T-cell (primary cell): ENCODE measurements around the gene SLC27A3. TPM values are rescaled to one million over a fixed set of nuclear protein-coding genes. Genes with fewer than 3 reads are reported as not detected.
"Not testable (repeated sequence)": the region's sequence is repeated elsewhere in the genome, so short reads cannot be mapped to it uniquely, and the experiment has no call there.

ENCODE experiments used
- ATAC-seq, 4 experiments: fragments of 200-7000 bp in 3 of 4; fragments of 150-1000 bp in 1 of 4; cut with Tn5 transposase; replicated peaks in 1 of 4; 1 replicate in 3 of 4; 2 replicates in 1 of 4; pipeline ENCODE4 v1.10.0; 2021; ENCODE audit warnings: moderate library complexity in 3 of 4, mild to moderate bottlenecking in 2 of 4, moderate number of reproducible peaks in 1 of 4
- CTCF ChIA-PET, 2 donors: fragments of 300-600 bp; sonication (Branson Sonifier 250); formaldehyde crosslinking; loops; one replicate each; lab custom pipeline; 2022; ENCODE audit warnings: antibody characterized with exemption in 2 of 2; lab: Charles Lee
- POLR2A ChIA-PET, 2 donors: fragments of 300-600 bp; sonication (Branson Sonifier 250); formaldehyde crosslinking; loops; one replicate each; lab custom pipeline; 2022; ENCODE audit warnings: antibody characterized with exemption in 2 of 2; lab: Charles Lee
- DNase-seq, 35 experiments: peaks; one replicate each; pipeline versions ENCODE4 v3.0.0 to v3.0.0-alpha.2; 2013 to 2023
- H3K27ac ChIP-seq: one replicate; pipeline ENCODE4 v1.5.1; 2013; ENCODE audit warnings: low read length
- H3K27me3 ChIP-seq, 2 experiments: replicated peaks in 1 of 2; 1 replicate in 1 of 2; 2 replicates in 1 of 2; pipeline versions ENCODE4 v1.6.1 to v1.7.0; 2013; ENCODE audit warnings: low read length in 1 of 2, mixed read lengths in 1 of 2; ENCODE audit not compliant: control insufficient read depth in 2 of 2, insufficient read depth in 2 of 2; ENCODE audit errors: extremely low read depth in 1 of 2
- H3K36me3 ChIP-seq, 2 donors: 1 replicate in 1 of 2; 2 replicates in 1 of 2; pipeline versions ENCODE4 v1.6.1 to v1.7.0; 2013; ENCODE audit warnings: low read length in 1 of 2; ENCODE audit not compliant: control insufficient read depth in 2 of 2, insufficient read depth in 1 of 2; ENCODE audit errors: extremely low read depth in 1 of 2
- H3K4me1 ChIP-seq, 2 experiments: 1 replicate in 1 of 2; 2 replicates in 1 of 2; pipeline versions ENCODE4 v1.6.1 to v1.7.0; 2013; ENCODE audit warnings: low read length in 2 of 2, mixed read lengths in 1 of 2; ENCODE audit not compliant: insufficient read depth in 2 of 2, control insufficient read depth in 1 of 2; ENCODE audit errors: extremely low read depth in 1 of 2
- H3K4me3 ChIP-seq, 2 donors: 1 replicate in 1 of 2; 2 replicates in 1 of 2; pipeline versions ENCODE4 v1.5.1 to v1.7.0; 2013; ENCODE audit warnings: mild to moderate bottlenecking in 2 of 2, low read length in 1 of 2, moderate library complexity in 1 of 2; ENCODE audit not compliant: control insufficient read depth in 1 of 2; ENCODE audit errors: extremely low read depth in 1 of 2
- H3K9me3 ChIP-seq: 2 replicates; pipeline ENCODE4 v1.7.0; 2013
- H3K27ac Mint-ChIP-seq, 2 donors: one replicate each; pipeline ENCODE4 v1.8.0; 2020 to 2021; ENCODE audit warnings: mild to moderate bottlenecking in 2 of 2, mixed read lengths in 2 of 2
- H3K27me3 Mint-ChIP-seq, 2 donors: one replicate each; pipeline ENCODE4 v1.8.0; 2021 to 2022; ENCODE audit warnings: mixed read lengths in 2 of 2
- H3K36me3 Mint-ChIP-seq: one replicate; pipeline ENCODE4 v1.8.0; 2021; ENCODE audit warnings: mixed read lengths
- H3K4me1 Mint-ChIP-seq, 3 donors: one replicate each; pipeline ENCODE4 v1.8.0; 2020 to 2022; ENCODE audit warnings: mixed read lengths in 3 of 3, mild to moderate bottlenecking in 1 of 3
- H3K4me3 Mint-ChIP-seq, 3 donors: one replicate each; pipeline ENCODE4 v1.8.0; 2020 to 2022; ENCODE audit warnings: mild to moderate bottlenecking in 3 of 3, mixed read lengths in 3 of 3, moderate library complexity in 3 of 3
- H3K9me3 Mint-ChIP-seq, 3 donors: one replicate each; pipeline ENCODE4 v1.8.0; 2020 to 2022; ENCODE audit warnings: mixed read lengths in 3 of 3
- WGBS: methylation state at CpG from one replicate; pipeline ENCODE4 v1.1.5; 2013; ENCODE audit warnings: missing lambda C conversion rate; ENCODE audit not compliant: insufficient coverage; 5-methylcytosine and 5-hydroxymethylcytosine counted together
- total RNA-seq, 35 experiments: library from RNA in 6 of 35; stranded (reverse) in 6 of 35; fragments of 120-200 nt in 1 of 35; gene quantifications; one replicate each; pipeline versions ENCODE4 v1.2.1 to v1.2.4 and lab custom pipeline; 2013 to 2026

SLC27A3 gene
- total RNA-seq, 5 donors from 2014 or later (not counting 1 experiment from before 2014, with no cell fraction given): 11.0 to 24.5 (median 18.9) TPM

GRCh38 chr1:153752571-153753195 is 22.5 kb upstream of the SLC27A3 start:
- ChIA-PET POLR2A (no interaction called here), CTCF (no interaction called here)
- Histone ChIP-seq H3K27me3 (no peaks in the 10 kb centered on the region), H3K36me3 (peaks cover 12 to 70% of the 10 kb centered on the region in 2 donors), H3K9me3 (no peaks in the 10 kb centered on the region), H3K4me3 (no peak overlapping the region), H3K4me1 (no peaks in the 10 kb centered on the region), H3K27ac (no peak overlapping the region)
- no peak for ATAC-seq
- no peak overlapping the region for H3K4me3 Mint-ChIP-seq
- H3K36me3 Mint-ChIP-seq: peaks cover 64% of the 10 kb centered on the region
- H3K27me3 Mint-ChIP-seq: no peaks in the 10 kb centered on the region
- H3K4me1 Mint-ChIP-seq: peaks cover 5% of the 10 kb centered on the region in 3 donors
- no peaks in the 10 kb centered on the region for H3K9me3 Mint-ChIP-seq
- WGBS: 90% methylated on average over 2 of the region's 8 CpGs
- no peak for DNase-seq
- H3K27ac Mint-ChIP-seq: no peak overlapping the region

GRCh38 chr1:153754266-153754665 is 20.9 kb upstream of the SLC27A3 start:
- Histone ChIP-seq H3K4me3 (no peak overlapping the region), H3K9me3 (no peaks in the 10 kb centered on the region), H3K27ac (no peak overlapping the region), H3K4me1 (no peaks in the 10 kb centered on the region), H3K36me3 (peaks cover 18 to 70% of the 10 kb centered on the region in 2 donors), H3K27me3 (no peaks in the 10 kb centered on the region)
- ChIA-PET POLR2A (interaction anchor here (0.5 to 0.6 kb wide), 2 partner anchors 21 to 236 kb away, joined by 3 to 4 read pairs; no protein-coding TSS in a partner anchor), CTCF (interaction anchor here in 1 of 2 donors (0.9 kb wide), 1 partner anchor 221 kb away, joined by 3 read pairs; no protein-coding TSS in a partner anchor)
- Mint-ChIP-seq H3K4me1 (peaks cover 4% of the 10 kb centered on the region in 3 donors), H3K4me3 (no peak overlapping the region), H3K9me3 (no peaks in the 10 kb centered on the region), H3K36me3 (peaks cover 58% of the 10 kb centered on the region), H3K27ac (no peak overlapping the region), H3K27me3 (no peaks in the 10 kb centered on the region)
- WGBS: 100% methylated on average over 1 of the region's 2 CpGs
- DNase-seq (no peak), ATAC-seq (no peak)

- CTCF ChIA-PET: no interaction called here
- Mint-ChIP-seq H3K9me3 (no peaks in the 10 kb centered on the region), H3K36me3 (peaks cover 45% of the 10 kb centered on the region), H3K27ac (no peak overlapping the region), H3K27me3 (no peaks in the 10 kb centered on the region), H3K4me3 (no peak overlapping the region), H3K4me1 (no peaks in the 10 kb centered on the region)
- Histone ChIP-seq H3K9me3 (no peaks in the 10 kb centered on the region), H3K36me3 (peaks cover 17 to 69% of the 10 kb centered on the region in 2 donors), H3K27me3 (no peaks in the 10 kb centered on the region), H3K4me1 (no peaks in the 10 kb centered on the region), H3K27ac (no peak overlapping the region), H3K4me3 (no peak overlapping the region)
- WGBS: 95% methylated on average over 3 of the region's 4 CpGs
- POLR2A ChIA-PET: no interaction called here
- ATAC-seq (no peak), DNase-seq (no peak)
Observed at GRCh38 chr1:153760440-153760839, 14.8 kb upstream of the SLC27A3 start.

- Histone ChIP-seq H3K36me3 (peaks cover 12 to 70% of the 10 kb centered on the region in 2 donors), H3K4me1 (no peaks in the 10 kb centered on the region), H3K9me3 (no peaks in the 10 kb centered on the region), H3K27me3 (no peaks in the 10 kb centered on the region), H3K27ac (no peak overlapping the region), H3K4me3 (no peak overlapping the region)
- WGBS: no CpG with 5 or more reads among the region's 7 CpGs
- no peak for ATAC-seq
- no peak for DNase-seq
- POLR2A ChIA-PET: no interaction called here
- H3K9me3 Mint-ChIP-seq: no peaks in the 10 kb centered on the region
- peaks cover 50% of the 10 kb centered on the region for H3K36me3 Mint-ChIP-seq
- no peaks in the 10 kb centered on the region for H3K27me3 Mint-ChIP-seq
- H3K4me3 Mint-ChIP-seq: no peak overlapping the region
- no peak overlapping the region for H3K27ac Mint-ChIP-seq
- H3K4me1 Mint-ChIP-seq: no peaks in the 10 kb centered on the region
- CTCF ChIA-PET: interaction anchor here in 1 of 2 donors (0.6 kb wide), 1 partner anchor 347 kb away, joined by 3 read pairs; no protein-coding TSS in a partner anchor
Observed at GRCh38 chr1:153763365-153764225, 11.6 kb upstream of the SLC27A3 start.

GRCh38 chr1:153764310-153764709 is 10.9 kb upstream of the SLC27A3 start:
- H3K9me3 ChIP-seq: no peaks in the 10 kb centered on the region
- no CpG with 5 or more reads among the region's 5 CpGs for WGBS
- H3K36me3 ChIP-seq: peaks cover 11 to 70% of the 10 kb centered on the region in 2 donors
- no peaks in the 10 kb centered on the region for H3K4me1 ChIP-seq
- H3K4me3 ChIP-seq: no peak overlapping the region
- no peaks in the 10 kb centered on the region for H3K9me3 Mint-ChIP-seq
- ATAC-seq (no peak), DNase-seq (no peak)
- CTCF ChIA-PET: no interaction called here
- H3K4me1 Mint-ChIP-seq: no peaks in the 10 kb centered on the region
- no peak overlapping the region for H3K4me3 Mint-ChIP-seq
- peaks cover 54% of the 10 kb centered on the region for H3K36me3 Mint-ChIP-seq
- no peaks in the 10 kb centered on the region for H3K27me3 Mint-ChIP-seq
- POLR2A ChIA-PET: no interaction called here
- no peak overlapping the region for H3K27ac Mint-ChIP-seq
- H3K27me3 ChIP-seq: no peaks in the 10 kb centered on the region
- H3K27ac ChIP-seq: no peak overlapping the region

GRCh38 chr1:153766663-153767062 is 8.5 kb upstream of the SLC27A3 start:
- WGBS: 95% methylated on average over 4 of the region's 10 CpGs
- not testable (repeated sequence) for DNase-seq

More at GRCh38 chr1:153766663-153767062, 8.5 kb upstream of the SLC27A3 start:
- POLR2A ChIA-PET: interaction anchor here in 1 of 2 donors (0.6 kb wide), 1 partner anchor 14 kb away, joined by 3 read pairs; no protein-coding TSS in a partner anchor
- H3K36me3 Mint-ChIP-seq: peaks cover 58% of the 10 kb centered on the region
- H3K27ac ChIP-seq, H3K4me1 ChIP-seq, H3K4me1 Mint-ChIP-seq, H3K9me3 ChIP-seq, H3K4me3 ChIP-seq, H3K27ac Mint-ChIP-seq, H3K27me3 ChIP-seq, H3K9me3 Mint-ChIP-seq, H3K27me3 Mint-ChIP-seq, H3K4me3 Mint-ChIP-seq, ATAC-seq: not testable (repeated sequence)
- peaks cover 5 to 64% of the 10 kb centered on the region in 2 donors for H3K36me3 ChIP-seq
- CTCF ChIA-PET: interaction anchor here in 1 of 2 donors (0.7 kb wide), 1 partner anchor 220 kb away, joined by 5 read pairs; the partner anchor contains the start of gene RAB13
